NCI-H2081 treated with DMSO at 0.1 percent for 48 hours (cell line): ENCODE measurements around the gene PIGT.

Experiments used
- DNase-seq: peaks from one replicate; lab custom pipeline; 2025; lab: John Stamatoyannopoulos, UW

The PIGT gene

DNA sequence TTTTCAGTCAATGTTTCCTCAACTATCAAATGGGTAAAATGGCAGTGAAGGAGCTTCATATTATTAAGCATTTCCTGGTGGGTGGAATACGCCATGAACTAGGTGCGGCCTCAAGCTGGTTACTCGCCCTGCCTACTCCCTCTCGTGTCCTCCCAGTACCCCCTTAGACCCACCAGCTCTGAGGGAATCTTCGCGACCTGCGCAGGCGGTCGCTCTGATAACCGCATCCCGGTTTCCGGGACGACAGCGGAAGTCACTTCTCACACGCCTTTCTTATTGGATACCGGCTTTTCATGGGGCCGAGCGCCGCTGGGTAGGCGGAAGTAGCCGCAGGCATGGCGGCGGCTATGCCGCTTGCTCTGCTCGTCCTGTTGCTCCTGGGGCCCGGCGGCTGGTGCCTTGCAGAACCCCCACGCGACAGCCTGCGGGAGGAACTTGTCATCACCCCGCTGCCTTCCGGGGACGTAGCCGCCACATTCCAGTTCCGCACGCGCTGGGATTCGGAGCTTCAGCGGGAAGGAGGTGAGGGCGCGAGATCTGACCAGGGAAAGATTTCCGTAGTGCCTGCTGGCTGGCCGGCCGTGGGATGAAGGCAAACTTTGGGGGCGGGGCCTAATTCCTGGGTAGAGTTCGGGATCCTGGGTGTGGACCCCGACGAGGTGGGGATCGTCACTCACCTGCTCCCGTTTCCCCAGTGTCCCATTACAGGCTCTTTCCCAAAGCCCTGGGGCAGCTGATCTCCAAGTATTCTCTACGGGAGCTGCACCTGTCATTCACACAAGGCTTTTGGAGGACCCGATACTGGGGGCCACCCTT, at the start of gene PIGT:
Gene PIGT (plus strand): TSS at position 320 of the 816 bp plus-strand sequence. CDS start 16 bp downstream, at position 336.
- DNase-seq: peak; percentile 26

DNA sequence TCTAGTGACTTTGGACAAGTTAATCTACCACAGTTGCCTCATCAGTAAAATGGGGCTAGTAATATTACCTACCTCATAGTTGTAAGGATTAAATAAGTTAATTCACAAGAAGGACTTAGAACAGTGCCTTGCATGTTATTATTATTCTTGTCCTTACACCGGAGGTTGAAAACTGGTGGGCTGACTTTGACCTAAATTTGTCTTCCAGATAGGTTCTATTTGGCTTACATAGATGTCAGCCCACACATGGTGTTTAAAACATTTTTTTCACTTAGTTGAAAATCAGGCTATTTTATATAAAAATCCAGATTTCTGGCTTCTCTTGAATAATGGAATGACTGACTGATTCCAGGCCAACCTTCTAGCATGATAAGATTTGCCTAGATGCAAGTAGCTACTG, 49.7 kb upstream of the PIGT start:
- DNase-seq: no peak

DNA sequence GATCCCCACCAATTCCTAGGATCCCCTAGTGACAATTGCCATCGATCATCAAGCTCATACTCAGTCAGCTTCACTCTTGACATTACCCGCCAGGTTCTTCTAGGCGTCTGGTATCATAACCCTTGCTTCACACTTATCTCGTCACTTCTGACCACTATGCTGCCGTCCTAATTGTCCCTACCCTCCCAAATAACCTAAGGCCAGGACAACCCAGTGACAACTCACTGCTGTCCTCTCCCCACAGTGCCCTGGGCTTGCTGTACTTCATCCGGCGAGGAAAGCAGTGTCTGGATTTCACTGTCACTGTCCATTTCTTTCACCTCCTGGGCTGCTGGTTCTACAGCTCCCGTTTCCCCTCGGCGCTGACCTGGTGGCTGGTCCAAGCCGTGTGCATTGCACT, 49.3 kb upstream of the PIGT start:
- DNase-seq: no peak

DNA sequence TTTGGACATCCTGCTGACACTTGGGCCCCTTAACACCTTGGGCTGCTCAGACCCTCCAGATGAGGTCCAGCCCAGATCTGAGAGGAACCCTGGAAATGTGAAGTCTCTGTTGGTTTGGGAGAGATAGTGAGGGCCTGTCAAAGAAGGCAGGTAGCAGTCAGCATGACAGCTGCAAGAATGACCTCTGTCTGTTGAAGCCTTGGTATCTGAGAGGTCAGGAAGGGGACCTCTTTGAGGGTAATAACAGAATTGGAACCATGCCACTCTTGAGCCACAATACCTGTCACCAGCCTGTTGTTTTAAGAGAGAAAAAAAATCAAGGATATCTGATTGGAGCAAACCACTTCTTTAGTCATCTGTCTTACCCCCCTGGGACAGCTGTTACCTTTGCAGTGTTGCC, 48.8 kb upstream of the PIGT start:
- DNase-seq: no peak

DNA sequence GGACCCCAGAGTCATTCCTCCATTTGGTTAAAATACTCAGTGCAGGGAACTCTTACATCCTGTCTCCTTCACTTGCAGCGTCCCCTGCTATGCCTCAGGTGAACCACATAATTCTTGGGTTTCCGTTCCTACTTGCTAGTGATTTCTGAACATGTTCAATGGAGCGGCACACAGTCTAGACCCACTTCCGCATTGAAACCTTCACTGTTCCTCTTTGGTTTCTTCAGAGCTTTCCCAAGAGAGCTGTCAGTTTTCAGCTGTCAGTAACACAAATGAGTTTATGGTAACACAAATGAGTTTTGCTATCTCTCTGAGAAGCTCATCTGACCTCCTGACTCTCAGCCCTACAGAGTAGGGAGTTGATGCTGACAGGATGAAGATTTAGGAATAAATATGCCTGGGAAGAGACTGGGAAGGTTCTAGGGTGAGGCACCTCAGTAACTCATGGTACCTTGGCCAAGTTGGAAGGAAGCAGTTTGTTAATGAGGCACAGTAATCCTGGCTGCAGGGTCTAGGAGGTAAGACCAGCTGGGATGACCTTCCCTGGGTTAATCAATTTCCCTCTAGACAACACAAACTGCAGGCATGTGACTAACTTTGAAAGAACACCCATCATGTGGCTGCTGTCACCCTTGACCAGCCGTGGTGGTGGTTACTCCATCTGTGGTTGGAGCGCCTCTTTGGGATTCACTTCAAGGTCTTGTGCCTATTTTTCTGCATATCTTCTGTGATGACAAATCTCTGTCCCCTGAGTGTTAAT, 47.5 kb upstream of the PIGT start:
- no peak for DNase-seq

DNA sequence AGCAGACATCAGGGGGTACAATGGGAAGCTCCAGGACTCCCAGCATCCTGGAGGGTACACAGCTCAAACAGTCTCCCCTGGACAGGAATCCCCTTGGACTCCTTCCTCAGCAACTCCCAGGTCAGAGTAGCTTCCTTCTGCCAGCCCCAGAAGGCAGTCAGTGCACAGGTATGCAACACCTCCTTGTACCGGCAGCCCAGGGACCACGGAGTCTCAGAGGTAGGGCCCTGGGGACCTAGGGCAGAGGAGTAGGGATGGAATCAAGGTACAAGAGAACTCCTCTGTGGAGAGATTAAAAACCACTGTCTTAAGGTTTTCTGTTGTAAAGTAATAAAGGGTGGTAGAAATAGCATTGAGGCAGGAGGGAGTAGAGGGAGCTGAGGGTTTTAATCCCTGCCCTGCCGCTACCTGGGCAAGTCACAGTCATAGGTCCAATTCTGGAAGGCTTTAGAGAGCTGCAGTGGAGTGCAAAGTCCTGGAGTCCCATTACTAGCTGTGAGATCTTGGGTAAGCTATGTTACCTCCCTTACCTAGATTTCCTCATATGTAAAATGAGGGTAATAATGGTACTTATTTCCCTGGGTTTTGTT, 45.3 kb upstream of the PIGT start:
- no peak for DNase-seq

DNA sequence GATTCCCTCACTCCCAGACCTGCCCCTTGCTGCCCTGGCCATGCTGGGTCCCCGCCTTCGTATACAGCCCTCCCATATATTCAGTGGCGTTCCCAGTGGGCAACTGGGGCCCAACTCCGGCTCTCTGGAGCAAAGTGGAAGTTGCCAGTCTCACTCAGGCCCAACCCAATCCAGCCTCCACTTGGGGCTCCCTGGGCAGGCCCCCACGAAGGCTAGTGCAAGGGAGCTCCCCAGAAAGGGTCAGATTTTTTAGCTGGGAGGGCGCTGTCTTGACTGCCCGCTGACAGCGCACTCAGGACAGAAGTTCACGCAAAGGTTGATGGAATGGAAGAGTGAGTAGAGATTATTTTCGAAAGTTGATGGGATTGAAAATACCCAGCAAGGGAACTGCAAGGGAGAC, 43.7 kb upstream of the PIGT start:
- DNase-seq: no peak

DNA sequence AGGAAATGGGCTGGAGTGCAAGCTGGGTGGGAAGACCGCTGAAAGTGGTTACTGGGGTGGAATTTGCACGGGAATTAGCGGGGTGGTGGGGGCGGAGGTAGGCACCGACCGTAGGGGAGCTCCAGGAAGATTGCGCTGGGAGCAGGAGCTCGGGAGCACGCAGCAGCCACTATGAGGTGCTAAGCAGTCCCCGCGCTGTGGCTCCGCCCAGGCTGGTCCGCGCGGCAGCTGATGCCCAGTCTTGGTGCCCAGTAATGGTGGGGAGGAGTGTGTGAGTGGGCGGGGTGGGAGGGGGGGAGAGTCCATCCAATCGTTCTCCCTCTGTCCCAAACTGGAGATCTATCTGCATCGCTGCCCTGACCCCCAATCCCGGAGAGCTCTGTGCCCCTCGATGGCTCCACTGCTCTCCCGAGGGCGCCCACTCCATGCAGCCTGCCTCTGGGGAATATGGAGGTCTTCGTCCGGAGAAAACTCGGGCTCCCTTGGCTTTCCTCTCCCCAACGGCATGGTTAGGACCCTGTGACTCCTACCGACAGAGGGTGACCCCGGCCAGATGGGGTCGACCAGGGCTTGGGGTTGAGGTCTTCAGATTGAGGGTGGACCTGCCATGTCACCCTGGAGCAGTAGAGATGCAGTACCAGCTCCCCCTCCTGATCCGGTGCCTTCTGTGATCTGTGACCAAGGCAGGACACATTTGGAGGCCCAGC, 43.1 kb upstream of the PIGT start:
- DNase-seq: no peak

DNA sequence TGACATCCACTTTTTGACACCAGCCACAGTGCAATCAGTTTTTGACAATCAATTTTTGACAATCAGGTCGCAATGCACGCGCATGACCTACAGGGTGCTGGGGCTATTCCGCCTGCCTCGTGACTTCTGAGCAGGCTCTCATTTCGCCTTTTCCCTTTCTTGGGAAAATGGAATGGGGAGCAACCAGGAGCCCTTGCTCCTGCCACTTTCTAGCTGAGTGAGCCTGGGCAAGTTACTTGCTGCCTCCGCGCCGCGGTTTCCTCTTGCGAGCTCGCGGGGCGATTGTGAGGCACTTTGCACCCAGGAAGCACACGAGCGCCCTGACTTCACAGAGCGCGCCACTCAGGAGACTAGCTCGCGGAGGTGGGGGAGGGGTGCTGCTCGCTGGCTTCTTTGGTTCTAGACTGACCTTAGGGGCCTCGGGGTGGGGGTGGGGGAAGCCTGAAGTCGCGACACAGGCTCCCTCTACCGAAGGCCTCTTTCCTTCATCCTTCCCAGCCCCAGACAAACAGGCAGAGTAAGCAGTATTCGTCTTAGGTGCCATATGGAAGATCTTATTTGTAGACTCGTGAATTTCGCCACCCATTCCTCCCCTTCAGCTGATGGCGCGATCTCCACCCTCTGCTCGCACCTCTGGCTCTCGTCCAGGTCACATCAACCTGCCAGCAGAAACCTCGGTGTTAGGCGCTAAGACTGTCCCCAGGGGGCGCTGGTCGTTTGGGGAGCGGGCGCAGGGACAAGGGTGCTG, 42.4 kb upstream of the PIGT start:
- DNase-seq: no peak

DNA sequence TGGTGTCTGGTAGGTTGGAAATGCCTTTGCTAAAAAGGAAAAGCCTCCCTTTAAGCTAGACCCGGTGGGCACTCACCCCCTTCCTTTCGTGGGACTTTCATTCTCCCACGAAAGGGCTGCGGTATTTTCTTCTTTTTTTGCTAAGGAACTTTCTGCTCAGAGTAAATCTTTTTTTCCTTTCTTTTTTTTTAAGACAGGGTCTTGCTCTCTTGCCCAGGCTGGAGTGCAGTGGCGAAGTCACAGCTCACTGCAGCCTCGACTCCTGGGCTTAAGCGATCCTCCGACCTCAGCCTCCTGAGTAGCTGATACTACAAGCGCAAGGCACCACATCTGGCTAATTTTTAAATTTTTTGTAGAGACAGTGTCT, 41.9 kb upstream of the PIGT start:
- no peak for DNase-seq

DNA sequence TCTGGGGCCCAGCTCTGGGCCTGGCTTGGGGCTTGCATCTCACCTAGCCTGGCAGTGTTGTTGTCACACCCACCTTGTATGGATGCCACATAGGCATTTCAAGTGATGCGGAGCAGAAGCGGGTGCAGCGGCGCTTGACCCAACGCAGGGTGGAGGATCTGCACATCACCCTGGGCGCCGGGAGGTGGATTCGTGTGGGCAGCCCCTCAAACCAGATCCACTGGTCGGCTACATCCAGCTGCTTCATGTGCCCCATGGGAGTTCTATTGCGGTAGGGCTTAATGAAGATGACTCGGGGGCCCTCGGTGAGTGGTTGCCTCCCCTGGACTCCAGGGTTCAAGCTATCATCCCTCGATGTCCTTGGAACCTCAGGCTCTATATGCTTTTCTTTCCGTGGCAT, 41.0 kb upstream of the PIGT start:
- no peak for DNase-seq

DNA sequence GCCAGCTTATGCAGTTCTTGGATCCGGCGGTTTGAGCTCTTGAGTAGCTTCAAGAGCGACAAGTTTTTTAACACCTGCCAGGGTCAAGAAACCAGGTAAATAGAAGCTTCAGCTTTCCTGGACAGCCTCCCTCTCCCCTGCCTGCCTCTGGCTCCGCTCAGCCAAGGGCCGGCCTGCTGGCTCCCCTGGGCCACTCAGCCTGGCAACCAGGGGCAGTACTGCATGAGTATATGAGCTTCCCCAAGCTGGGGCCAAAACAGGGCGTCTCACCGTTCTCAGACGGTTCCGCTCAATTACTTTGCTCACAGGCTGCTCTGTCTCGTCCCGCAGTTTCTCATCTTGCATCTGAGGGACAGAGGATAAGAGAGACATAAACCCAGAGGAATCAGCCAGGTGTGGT, 38.7 kb upstream of the PIGT start:
- no peak for DNase-seq

DNA sequence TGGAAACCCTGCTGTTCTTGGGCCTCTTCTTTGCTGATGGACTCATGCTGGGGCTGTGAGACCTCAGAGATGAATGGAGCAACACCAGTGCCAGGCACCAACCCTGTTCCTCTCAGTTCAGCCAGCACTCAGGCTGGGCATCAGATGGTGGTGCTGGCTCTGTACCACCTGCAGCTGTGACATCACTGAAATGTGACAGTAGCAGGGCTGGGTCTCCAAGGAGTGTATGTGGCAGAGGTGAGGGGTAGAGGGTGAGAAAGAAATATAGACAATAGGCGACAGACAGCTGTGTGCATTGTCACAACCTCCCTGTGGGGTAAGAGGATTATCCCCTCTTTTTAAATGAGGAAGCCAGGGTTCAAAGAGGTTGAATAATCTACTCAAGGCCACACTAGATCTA, 37.8 kb upstream of the PIGT start, which contains the start of gene TP53TG5:
Gene TP53TG5 (minus strand): TSS at position 135 of the 400 bp plus-strand sequence. CDS start 89 bp downstream, at position 46.
- DNase-seq: no peak

DNA sequence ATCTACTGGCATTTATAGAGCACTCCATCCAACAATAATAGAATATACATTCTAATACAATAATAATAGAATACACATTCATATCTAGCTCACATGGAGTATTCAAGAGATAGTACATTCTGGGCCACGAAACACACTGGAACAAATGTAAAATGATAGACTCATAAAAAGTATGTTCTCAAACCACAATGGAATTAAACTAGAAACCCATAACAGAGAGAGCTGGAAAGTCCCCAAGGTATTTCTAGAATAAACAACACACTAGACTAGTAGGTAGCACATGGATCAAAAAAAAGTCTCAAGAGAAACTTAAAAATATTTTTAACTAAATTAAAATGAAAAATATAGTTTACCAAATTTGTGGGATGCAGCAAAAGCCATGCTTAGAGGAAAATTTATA, 28.7 kb upstream of the PIGT start:
- no peak for DNase-seq

DNA sequence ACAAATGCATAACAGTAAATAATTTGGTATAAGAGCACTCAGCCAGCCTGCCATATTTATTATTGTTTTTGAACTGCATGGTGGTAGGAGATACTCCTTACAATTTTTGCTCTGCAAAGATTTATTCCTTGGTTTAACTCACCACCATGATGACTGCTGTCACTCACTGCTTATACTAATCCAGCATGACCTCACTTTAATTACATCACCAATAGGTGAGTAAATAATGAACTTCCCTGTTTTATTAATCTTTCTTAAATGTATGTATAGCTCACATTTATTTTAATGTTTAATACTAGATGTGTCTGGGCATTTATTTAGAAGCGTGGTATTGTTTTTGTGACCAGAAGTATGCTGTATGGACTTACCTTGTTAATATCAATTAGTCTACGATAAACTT, 25.0 kb upstream of the PIGT start:
- no peak for DNase-seq

DNA sequence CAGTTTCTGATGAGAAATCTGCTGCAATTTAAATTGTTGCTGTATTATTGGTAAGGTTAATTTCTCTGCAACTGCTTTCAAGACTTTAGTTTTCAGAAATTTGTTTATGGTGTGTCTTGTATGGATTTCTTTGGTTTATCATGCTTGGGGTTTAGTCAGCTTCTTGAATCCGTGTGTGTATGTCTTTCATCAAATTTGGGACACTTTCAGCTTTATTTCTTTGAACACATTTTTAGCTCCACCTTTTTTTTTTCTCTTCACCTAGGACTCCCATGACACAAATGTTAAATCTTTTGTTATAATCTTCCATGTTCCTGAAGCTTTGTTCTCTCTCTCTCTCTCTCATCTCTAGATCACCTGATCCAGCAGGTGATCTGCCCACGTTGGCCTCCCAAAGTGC, 24.4 kb upstream of the PIGT start:
- DNase-seq: no peak

DNA sequence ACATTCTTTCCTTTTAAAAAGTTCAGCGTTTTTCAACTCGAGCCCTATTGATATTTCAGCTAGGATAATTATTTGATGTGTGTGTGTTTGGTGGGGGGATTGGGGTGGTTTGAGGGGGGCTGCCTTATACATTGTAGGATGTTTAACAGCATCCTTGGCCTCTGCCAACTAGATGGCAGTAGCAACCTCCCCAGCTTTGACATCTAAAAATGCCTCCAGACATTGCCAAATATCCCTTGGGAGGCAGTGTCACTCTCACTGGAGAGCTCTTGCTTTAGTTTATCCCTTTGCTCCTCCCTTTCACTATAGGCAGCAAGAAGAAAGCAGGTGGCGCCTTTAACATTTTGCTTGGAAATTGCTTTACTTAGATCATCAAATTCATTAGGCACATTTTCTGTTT, 23.2 kb upstream of the PIGT start:
- no peak for DNase-seq

DNA sequence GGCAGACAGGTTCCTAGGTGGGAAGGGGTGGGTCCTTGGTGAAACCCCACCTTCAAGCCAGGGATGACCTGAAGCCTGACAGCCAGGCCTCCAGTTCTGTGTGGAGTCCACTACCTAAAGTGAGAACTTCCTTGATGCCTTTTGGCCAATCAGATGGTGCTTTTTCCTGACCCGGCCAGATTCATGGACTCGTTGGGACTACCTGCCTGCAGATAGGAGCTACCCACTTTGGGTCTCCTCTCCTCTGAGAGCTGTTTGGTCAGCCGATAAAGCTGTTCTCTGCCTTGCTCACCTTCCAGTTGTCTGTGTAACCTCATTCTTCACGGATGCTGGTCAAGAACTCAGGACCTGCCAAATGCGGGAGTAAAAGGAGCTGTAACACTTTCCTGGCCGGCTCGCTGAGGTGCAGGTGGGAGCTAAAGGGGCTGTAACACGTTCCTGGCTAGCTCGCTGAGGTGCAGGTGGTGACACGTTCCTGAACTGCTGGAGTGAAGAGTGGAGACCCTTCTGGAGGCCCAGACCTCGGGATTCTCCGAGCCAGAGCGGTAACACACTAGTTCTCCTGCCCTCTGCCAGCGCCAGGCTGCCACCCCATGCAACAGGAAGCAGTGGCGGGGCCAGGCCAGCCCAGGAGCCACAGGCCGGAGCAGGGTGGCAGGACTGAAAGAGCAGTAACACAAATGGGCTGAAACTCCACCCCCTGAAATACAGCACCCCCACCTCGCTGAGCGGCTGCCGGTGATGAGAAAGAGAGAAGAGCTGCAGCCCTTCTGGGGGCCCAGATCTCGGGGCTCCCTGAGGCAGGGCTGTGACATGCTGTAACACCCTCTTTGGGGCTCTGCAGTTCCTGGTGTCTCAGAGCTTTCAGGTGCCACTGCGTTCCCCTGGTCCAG, 21.5 kb upstream of the PIGT start:
- no peak for DNase-seq

DNA sequence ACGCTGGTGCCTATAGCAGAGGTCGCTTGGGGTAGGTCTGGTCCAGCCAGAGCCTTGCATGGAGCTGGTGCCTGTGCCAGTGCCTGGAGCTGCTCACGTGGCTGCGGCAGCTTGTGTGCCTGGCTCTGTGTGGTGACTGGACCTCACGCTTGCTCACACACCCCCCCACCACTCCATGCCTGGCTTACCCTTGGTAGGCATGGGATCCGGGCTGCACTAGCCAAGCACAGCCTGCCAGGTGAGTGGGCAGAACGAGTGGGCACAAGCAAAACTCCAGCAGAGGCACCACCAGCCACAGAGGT, 20.9 kb upstream of the PIGT start:
- no peak for DNase-seq

DNA sequence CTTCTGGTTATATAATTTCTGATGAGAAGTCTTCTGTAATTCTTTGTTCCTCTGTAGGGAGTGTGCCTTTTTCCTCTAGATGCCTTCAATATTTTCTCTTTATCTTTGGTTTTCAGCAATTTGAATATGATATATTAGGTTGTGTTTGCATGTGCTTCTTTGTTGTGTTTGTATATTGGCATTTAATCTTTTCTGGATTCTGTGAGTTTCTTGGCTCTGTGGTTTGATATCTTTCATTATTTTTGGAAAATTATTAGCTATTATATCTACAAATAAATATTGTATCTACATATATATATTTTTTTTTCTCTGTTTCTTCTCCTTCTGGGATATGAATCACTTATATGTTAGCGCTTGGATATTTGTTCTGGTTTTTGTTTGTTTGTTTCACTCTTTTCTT, 16.9 kb upstream of the PIGT start:
- DNase-seq: no peak
